D721Med (cell line): ENCODE measurements around the gene STMN3.
"Not testable (repeated sequence)": the region's sequence is repeated elsewhere in the genome, so short reads cannot be mapped to it uniquely, and the experiment has no call there.

ENCODE experiments used
- DNase-seq: peaks from one replicate; pipeline ENCODE4 v3.0.0; 2011; ENCODE audit warnings: low spot score; ENCODE audit not compliant: insufficient read length
- FAIRE-seq: peaks from 2 replicates; lab custom pipeline; 2011; peaks lifted over from hg19 to GRCh38; lab: Jason Lieb, UNC
- TF ChIP-seq, protein P1 (sequence below): IDR thresholded peaks from 2 replicates; pipeline ENCODE4 v1.5.1; 2012; ENCODE audit warnings: mild to moderate bottlenecking, control low read depth; ENCODE audit not compliant: insufficient read depth; ENCODE audit errors: missing control alignments

Gene STMN3

DNA sequence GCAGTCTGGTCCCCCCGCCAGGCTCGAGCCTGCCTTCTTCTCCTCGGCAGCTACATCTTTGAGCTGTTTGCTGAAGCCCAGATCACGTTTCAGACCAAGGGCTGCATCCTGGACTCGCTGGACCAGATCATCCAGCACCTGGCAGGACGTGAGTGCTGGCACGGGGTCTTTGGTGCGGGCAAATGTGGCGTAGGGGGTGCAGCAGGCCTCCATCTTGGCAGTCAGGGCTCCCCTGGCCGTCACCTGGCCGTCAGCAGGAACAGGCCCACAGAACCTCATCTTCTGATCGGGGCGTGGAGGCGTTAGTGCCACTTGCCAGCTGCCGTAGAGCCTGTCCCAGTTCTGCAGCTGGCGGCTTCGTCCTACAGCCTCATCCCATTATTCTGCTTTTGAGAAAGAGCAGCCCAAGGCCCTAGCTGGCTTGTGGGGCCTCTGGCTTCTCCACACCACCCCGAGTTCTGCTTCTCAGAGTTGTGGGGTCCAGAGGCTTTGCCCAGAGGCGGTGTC lies 26.6 kb upstream of the STMN3 start:
- TF ChIP-seq, protein P1, sequence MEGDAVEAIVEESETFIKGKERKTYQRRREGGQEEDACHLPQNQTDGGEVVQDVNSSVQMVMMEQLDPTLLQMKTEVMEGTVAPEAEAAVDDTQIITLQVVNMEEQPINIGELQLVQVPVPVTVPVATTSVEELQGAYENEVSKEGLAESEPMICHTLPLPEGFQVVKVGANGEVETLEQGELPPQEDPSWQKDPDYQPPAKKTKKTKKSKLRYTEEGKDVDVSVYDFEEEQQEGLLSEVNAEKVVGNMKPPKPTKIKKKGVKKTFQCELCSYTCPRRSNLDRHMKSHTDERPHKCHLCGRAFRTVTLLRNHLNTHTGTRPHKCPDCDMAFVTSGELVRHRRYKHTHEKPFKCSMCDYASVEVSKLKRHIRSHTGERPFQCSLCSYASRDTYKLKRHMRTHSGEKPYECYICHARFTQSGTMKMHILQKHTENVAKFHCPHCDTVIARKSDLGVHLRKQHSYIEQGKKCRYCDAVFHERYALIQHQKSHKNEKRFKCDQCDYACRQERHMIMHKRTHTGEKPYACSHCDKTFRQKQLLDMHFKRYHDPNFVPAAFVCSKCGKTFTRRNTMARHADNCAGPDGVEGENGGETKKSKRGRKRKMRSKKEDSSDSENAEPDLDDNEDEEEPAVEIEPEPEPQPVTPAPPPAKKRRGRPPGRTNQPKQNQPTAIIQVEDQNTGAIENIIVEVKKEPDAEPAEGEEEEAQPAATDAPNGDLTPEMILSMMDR: no peak
- DNase-seq (no peak), FAIRE-seq (no peak)

GRCh38 chr20:63678667-63679465 lies 25.6 kb upstream of the STMN3 start:
- FAIRE-seq: no peak
- TF ChIP-seq, protein P1: no peak
- no peak for DNase-seq

DNA sequence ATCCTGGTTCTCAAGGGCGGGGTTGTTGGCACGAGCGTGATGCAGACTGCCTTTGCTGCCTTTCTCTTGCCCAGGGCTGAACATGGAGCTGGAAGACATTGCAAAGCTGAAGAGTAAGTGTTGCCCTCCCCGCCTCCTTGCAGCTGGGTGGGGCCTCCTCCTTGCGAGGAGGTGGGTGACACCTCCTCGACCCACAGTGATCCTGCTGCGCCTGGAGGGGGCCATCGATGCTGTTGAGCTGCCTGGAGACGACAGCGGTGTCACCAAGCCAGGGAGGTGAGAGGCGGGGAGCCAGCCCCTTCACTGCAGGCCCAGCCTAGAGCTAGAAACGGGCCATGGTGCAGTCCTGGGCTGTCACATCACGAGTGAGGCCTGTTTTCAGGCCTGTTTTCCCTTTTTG lies 24.8 kb upstream of the STMN3 start:
- TF ChIP-seq, protein P1: no peak
- DNase-seq (no peak), FAIRE-seq (no peak)

DNA sequence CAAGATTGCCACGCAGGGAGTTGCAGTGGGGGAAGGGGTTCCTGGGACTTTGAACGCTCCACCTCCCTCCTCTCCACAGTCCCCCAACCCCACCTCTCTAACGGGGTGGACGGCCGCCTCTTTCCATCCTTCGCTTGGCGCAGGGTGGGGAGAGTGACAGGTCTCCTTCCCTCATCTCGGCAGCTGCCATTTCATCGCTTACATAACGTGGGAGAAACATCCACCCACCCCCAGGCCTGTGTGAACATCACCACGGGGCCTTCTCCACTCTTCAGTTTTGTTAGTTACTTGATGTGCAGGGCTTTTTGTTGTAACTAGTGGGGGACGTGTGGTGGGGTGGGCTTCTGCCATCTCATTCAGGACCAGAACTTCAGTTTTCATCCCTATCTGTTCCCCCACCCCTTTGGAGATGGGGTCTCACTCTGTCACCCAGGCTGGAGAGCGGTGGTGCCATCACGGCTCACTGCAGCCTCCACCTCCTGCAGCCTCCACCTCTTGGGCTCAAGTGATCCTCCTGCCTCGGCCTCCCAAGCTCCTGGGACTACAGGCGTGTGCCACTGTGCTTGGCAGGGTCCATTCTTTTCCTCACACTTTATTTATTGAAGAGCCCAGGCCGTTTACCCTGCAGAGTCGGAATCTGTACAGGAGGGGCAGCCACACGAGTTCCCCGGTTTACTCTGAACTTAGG lies 22.6 kb upstream of the STMN3 start:
- TF ChIP-seq, protein P1: no peak
- no peak for FAIRE-seq
- no peak for DNase-seq

DNA sequence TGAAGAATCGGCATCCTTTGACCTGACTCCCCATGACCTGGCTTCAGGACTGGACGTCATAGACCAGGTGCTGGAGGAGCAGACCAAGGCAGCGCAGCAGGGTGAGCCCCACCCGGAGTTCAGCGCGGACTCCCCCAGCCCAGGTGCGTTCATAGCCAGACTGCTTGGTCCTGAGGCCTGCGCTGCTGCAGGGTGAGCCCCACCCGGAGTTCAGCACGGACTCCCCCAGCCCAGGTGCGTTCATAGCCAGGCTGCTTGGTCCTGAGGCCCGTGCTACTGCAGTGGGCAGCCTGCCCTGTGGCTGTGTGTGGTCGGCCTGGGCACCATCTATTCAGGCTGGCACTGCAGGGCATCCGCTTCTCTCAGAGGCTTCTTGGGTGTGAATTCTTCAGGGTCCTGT lies 20.7 kb upstream of the STMN3 start:
- FAIRE-seq: no peak
- TF ChIP-seq, protein P1: no peak
- no peak for DNase-seq

- DNase-seq (no peak), FAIRE-seq (no peak)
- TF ChIP-seq, protein P1: no peak
Observed at GRCh38 chr20:63672666-63673065, 19.4 kb upstream of the STMN3 start.

GRCh38 chr20:63671695-63672094 lies 18.5 kb upstream of the STMN3 start:
- DNase-seq, FAIRE-seq: not testable (repeated sequence)
